H1 (cell line): ENCODE results near the gene DNAJC16. TPM values are rescaled to one million over a fixed set of nuclear protein-coding genes. Genes with fewer than 3 reads are reported as not detected.

Experiments used
- CTCF ChIA-PET: fragments of 300-600 bp; sonication (Branson Sonifier 250); formaldehyde crosslinking; loops from one replicate; lab custom pipeline; 2021; ENCODE audit not compliant: partially characterized antibody; lab: Charles Lee
- POLR2A ChIA-PET: fragments of 300-600 bp; sonication (Branson Sonifier 250); formaldehyde crosslinking; loops from one replicate; lab custom pipeline; 2021; ENCODE audit warnings: inconsistent platforms; ENCODE audit not compliant: partially characterized antibody; lab: Charles Lee
- DNase-seq, 2 experiments: peaks; one replicate each; pipeline versions ENCODE4 v3.0.0 to v3.0.0-alpha.2; 2010 to 2022; ENCODE audit warnings: low spot score in 2 of 2, low read depth in 1 of 2, mixed read lengths in 1 of 2
- FAIRE-seq: peaks from 2 replicates; lab custom pipeline; 2011; peaks lifted over from hg19 to GRCh38; lab: Jason Lieb, UNC
- H2AFZ ChIP-seq: 2 replicates; pipeline ENCODE4 v1.8.1; 2012; ENCODE audit warnings: low read length, inconsistent platforms
- H2AK5ac ChIP-seq: 2 replicates; pipeline ENCODE4 v1.6.1; 2013; ENCODE audit warnings: low read depth, low read length
- H2BK120ac ChIP-seq: replicated peaks from 2 replicates; pipeline ENCODE3; 2013; ENCODE audit warnings: low read depth, low read length, inconsistent platforms
- H2BK12ac ChIP-seq: 2 replicates; pipeline ENCODE4 v1.6.1; 2013; ENCODE audit warnings: low read depth, low read length
- H2BK15ac ChIP-seq: 2 replicates; pipeline ENCODE4 v1.6.1; 2013; ENCODE audit warnings: low read length
- H2BK20ac ChIP-seq: 2 replicates; pipeline ENCODE4 v1.6.1; 2013; ENCODE audit warnings: low read length
- H2BK5ac ChIP-seq: 2 replicates; pipeline ENCODE4 v1.6.1; 2013; ENCODE audit warnings: low read depth, low read length
- H3K14ac ChIP-seq: 2 replicates; pipeline ENCODE4 v1.6.1; 2013; ENCODE audit warnings: inconsistent platforms; ENCODE audit not compliant: insufficient read length
- H3K18ac ChIP-seq: 2 replicates; pipeline ENCODE4 v1.6.1; 2013; ENCODE audit warnings: low read length; ENCODE audit errors: extremely low read depth
- H3K23ac ChIP-seq: 2 replicates; pipeline ENCODE4 v1.6.1; 2013; ENCODE audit warnings: inconsistent platforms; ENCODE audit not compliant: insufficient read length
- H3K23me2 ChIP-seq: 2 replicates; pipeline ENCODE4 v1.6.1; 2013; ENCODE audit warnings: low read depth, low read length
- H3K27ac ChIP-seq: 2 replicates; pipeline ENCODE4 v1.6.1; 2011; ENCODE audit warnings: low read depth, low read length, inconsistent platforms
- H3K27me3 ChIP-seq, 4 experiments: replicated peaks in 1 of 4; 1 replicate in 1 of 4; 2 replicates in 3 of 4; pipeline versions ENCODE4 v1.6.1 to v1.8.1; 2011 to 2013; ENCODE audit warnings: low read length in 3 of 4, mild to moderate bottlenecking in 3 of 4, inconsistent platforms in 2 of 4, mixed read lengths in 2 of 4, moderate library complexity in 1 of 4; ENCODE audit not compliant: control insufficient read depth in 3 of 4, insufficient read depth in 3 of 4; ENCODE audit errors: extremely low read depth in 1 of 4
- H3K36me3 ChIP-seq, 4 experiments: 2 replicates each; pipeline versions ENCODE4 v1.6.1 to v1.8.1; 2011 to 2013; ENCODE audit warnings: mild to moderate bottlenecking in 4 of 4, low read length in 3 of 4, moderate library complexity in 2 of 4, control low read depth in 1 of 4, inconsistent platforms in 1 of 4; ENCODE audit not compliant: insufficient read depth in 4 of 4, control insufficient read depth in 2 of 4
- H3K4ac ChIP-seq: replicated peaks from 2 replicates; pipeline ENCODE3; 2013; ENCODE audit warnings: low read length, low read depth, mixed read lengths, inconsistent platforms; ENCODE audit not compliant: insufficient read length
- H3K4me1 ChIP-seq, 4 experiments: replicated peaks in 1 of 4; 1 replicate in 1 of 4; 2 replicates in 3 of 4; pipeline versions ENCODE4 v1.6.1 to v1.8.1; 2011 to 2013; ENCODE audit warnings: low read length in 3 of 4, inconsistent platforms in 2 of 4, mixed read lengths in 1 of 4; ENCODE audit not compliant: insufficient read depth in 4 of 4, control insufficient read depth in 3 of 4
- H3K4me2 ChIP-seq, 2 experiments: 2 replicates each; pipeline versions ENCODE4 v1.6.1 to v1.8.1; 2011 to 2013; ENCODE audit warnings: low read depth in 2 of 2, low read length in 2 of 2, control low read depth in 1 of 2, inconsistent platforms in 1 of 2, mild to moderate bottlenecking in 1 of 2; ENCODE audit not compliant: insufficient read depth in 1 of 2
- H3K4me3 ChIP-seq, 4 experiments: fragments of 200-600, 300-600 bp in 1 of 4; sonication (generic), shearing (Covaris generic), sonication (Bioruptor Twin) in 1 of 4; 2 replicates each; pipeline versions ENCODE4 v1.5.1 to v1.8.1; 2011 to 2016; ENCODE audit warnings: low read length in 4 of 4, low read depth in 3 of 4, control low read depth in 2 of 4, inconsistent platforms in 2 of 4, mild to moderate bottlenecking in 2 of 4, mixed read lengths in 1 of 4, moderate library complexity in 1 of 4; ENCODE audit not compliant: insufficient read depth in 2 of 4; ENCODE audit errors: extremely low read depth in 1 of 4
- H3K56ac ChIP-seq: replicated peaks from 2 replicates; pipeline ENCODE3; 2013; ENCODE audit warnings: low read depth, mild to moderate bottlenecking, mixed read lengths, low read length, inconsistent platforms; ENCODE audit not compliant: insufficient read length
- H3K79me1 ChIP-seq: 2 replicates; pipeline ENCODE4 v1.6.1; 2013; ENCODE audit warnings: low read depth, low read length, control low read depth
- H3K79me2 ChIP-seq, 2 experiments: 2 replicates each; pipeline versions ENCODE4 v1.6.1 to v1.8.1; 2012 to 2013; ENCODE audit warnings: low read length in 2 of 2, mild to moderate bottlenecking in 2 of 2, inconsistent platforms in 1 of 2; ENCODE audit not compliant: insufficient read depth in 2 of 2, control insufficient read depth in 1 of 2
- H3K9ac ChIP-seq, 4 experiments: replicated peaks in 1 of 4; 1 replicate in 1 of 4; 2 replicates in 3 of 4; pipeline versions ENCODE4 v1.6.1 to v1.8.1; 2011 to 2013; ENCODE audit warnings: low read depth in 3 of 4, low read length in 3 of 4, control low read depth in 2 of 4, mild to moderate bottlenecking in 2 of 4, moderate library complexity in 2 of 4, inconsistent platforms in 1 of 4; ENCODE audit errors: extremely low read depth in 1 of 4
- H3K9me3 ChIP-seq, 2 experiments: 2 replicates each; pipeline versions ENCODE4 v1.6.1 to v1.8.1; 2012 to 2013; ENCODE audit warnings: mild to moderate bottlenecking in 2 of 2, moderate library complexity in 2 of 2, control low read depth in 1 of 2, inconsistent platforms in 1 of 2, low read depth in 1 of 2, low read length in 1 of 2, mixed read lengths in 1 of 2; ENCODE audit not compliant: insufficient read depth in 2 of 2
- H4K20me1 ChIP-seq, 2 experiments: replicated peaks in 1 of 2; 2 replicates each; pipeline versions ENCODE3 to v1.8.1; 2011 to 2013; ENCODE audit warnings: inconsistent platforms in 2 of 2, low read length in 2 of 2, mild to moderate bottlenecking in 1 of 2; ENCODE audit not compliant: insufficient read depth in 2 of 2, control insufficient read depth in 1 of 2
- H4K5ac ChIP-seq: 2 replicates; pipeline ENCODE4 v1.6.1; 2013; ENCODE audit warnings: low read length, low read depth, mixed read lengths, inconsistent platforms; ENCODE audit not compliant: insufficient read length
- H4K8ac ChIP-seq: 2 replicates; pipeline ENCODE4 v1.8.0; 2013; ENCODE audit warnings: mild to moderate bottlenecking, moderate library complexity, low read length, inconsistent platforms; ENCODE audit not compliant: insufficient read depth; ENCODE audit errors: extremely low read depth
- H4K91ac ChIP-seq: replicated peaks from 2 replicates; pipeline ENCODE3; 2013; ENCODE audit warnings: low read length, mixed read lengths, inconsistent platforms; ENCODE audit not compliant: insufficient read length
- ASH2L ChIP-seq: fragments of 200-600, 300-600 bp; sonication (generic); IDR thresholded peaks from one replicate; pipeline ENCODE4 v1.7.1; 2017; ENCODE audit warnings: low read length
- BACH1 ChIP-seq: IDR thresholded peaks from 2 replicates; pipeline ENCODE4 v1.6.1; 2012; ENCODE audit warnings: low read length, improper control_type of control experiment
- CHD1 ChIP-seq: IDR thresholded peaks from 2 replicates; pipeline ENCODE4 v1.6.1; 2012; ENCODE audit warnings: low read depth, low read length, improper control_type of control experiment
- EZH2 ChIP-seq: fragments of 200-600 bp; sonication (generic); IDR thresholded peaks from 2 replicates; pipeline ENCODE4 v1.7.1; 2012; ENCODE audit warnings: low read depth, mild to moderate bottlenecking, moderate library complexity, low read length, inconsistent platforms; ENCODE audit not compliant: severe bottlenecking
- GABPA ChIP-seq: IDR thresholded peaks from 2 replicates; pipeline ENCODE4 v1.6.1; 2011; ENCODE audit warnings: mild to moderate bottlenecking, low read length, moderate library complexity, borderline replicate concordance; ENCODE audit not compliant: insufficient read depth
- POU5F1 ChIP-seq: IDR thresholded peaks from 2 replicates; pipeline ENCODE4 v1.6.1; 2011; ENCODE audit warnings: low read depth, mild to moderate bottlenecking, low read length, moderate library complexity
- RBBP5 ChIP-seq: IDR thresholded peaks from 2 replicates; pipeline ENCODE4 v1.7.1; 2012; ENCODE audit warnings: low read depth, mild to moderate bottlenecking, inconsistent platforms, low read length, moderate library complexity, borderline replicate concordance
- RFX5 ChIP-seq: IDR thresholded peaks from 2 replicates; pipeline ENCODE4 v1.6.1; 2011; ENCODE audit warnings: low read depth, low read length, improper control_type of control experiment, borderline replicate concordance
- SP1 ChIP-seq: IDR thresholded peaks from 2 replicates; pipeline ENCODE4 v1.6.1; 2011; ENCODE audit warnings: low read depth, low read length
- SRF ChIP-seq: IDR thresholded peaks from 2 replicates; pipeline ENCODE4 v1.6.1; 2011; ENCODE audit warnings: mild to moderate bottlenecking, low read depth, low read length, moderate library complexity
- WGBS, 2 experiments: shearing (Covaris generic) in 1 of 2; methylation state at CpG; one replicate each; pipeline versions ENCODE4 v1.1.6 to v1.1.7; 2013 to 2015; ENCODE audit warnings: low lambda C conversion rate in 2 of 2, mixed read lengths in 2 of 2, inconsistent platforms in 1 of 2, low coverage in 1 of 2, missing lambda C conversion rate in 1 of 2; ENCODE audit not compliant: insufficient replicate concordance in 2 of 2, insufficient coverage in 1 of 2, insufficient read length in 1 of 2; ENCODE audit errors: extremely low coverage in 1 of 2, missing lambda C conversion rate in 1 of 2; 5-methylcytosine and 5-hydroxymethylcytosine counted together
- polyA plus RNA-seq, 7 experiments: library from polyadenylated mRNA; depleted of rRNA in 3 of 7; stranded (reverse) in 5 of 7; unstranded in 2 of 7; fragments of >200 nt in 5 of 7; fragments of 200-250 nt in 2 of 7; gene quantifications; 1 replicate in 5 of 7; 2 replicates in 1 of 7; 4 replicates in 1 of 7; pipeline versions ENCODE4 v1.2.1 to v1.2.3, GENCODE V29; 2011 to 2013; ENCODE audit warnings: missing spikeins in 2 of 7, mixed read lengths in 2 of 7
- total RNA-seq: library from RNA; stranded (reverse); fragmentation: NEBNext Ultra II Directional; extraction: Animal tissue kit (Norgen Biotek cat#: 25700); gene quantifications from 2 replicates; pipeline ENCODE4 v1.2.1, GENCODE V29; 2021
- TF ChIP-seq, protein P1 (sequence below): IDR thresholded peaks from 2 replicates; pipeline ENCODE4 v1.6.1; 2012; ENCODE audit warnings: inconsistent platforms
- TF ChIP-seq, protein P2 (sequence below): IDR thresholded peaks from 2 replicates; pipeline ENCODE4 v1.6.1; 2011; ENCODE audit warnings: low read length, improper control_type of control experiment

The DNAJC16 gene
- total and polyA plus RNA-seq, 2 of the 8 experiments (the other 6 are each of a cell fraction or from before 2014, with no cell fraction given) = 7.9 to 23.3 TPM

DNA sequence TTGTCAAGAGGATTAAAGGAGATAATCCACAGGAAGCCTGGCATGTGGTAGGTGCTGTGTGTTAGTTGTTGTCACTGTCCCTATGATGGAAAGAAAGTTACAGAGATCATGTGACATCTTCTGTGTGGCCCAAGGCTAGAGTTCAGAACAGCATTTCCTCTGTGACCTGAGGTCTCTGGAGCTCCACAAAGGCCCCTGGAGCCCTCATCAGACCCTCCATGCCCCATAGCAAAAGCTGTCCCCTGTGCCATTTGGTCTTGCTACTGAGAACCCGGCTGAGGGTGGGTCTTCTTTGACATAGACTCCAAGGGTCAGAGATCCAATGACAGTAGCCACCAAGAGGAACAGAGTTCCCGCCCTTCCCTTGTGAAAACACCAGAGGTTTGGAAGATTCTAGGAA, 42.7 kb upstream of the DNAJC16 start:
- no peak overlapping the region for H4K91ac ChIP-seq
- H2BK12ac ChIP-seq = no peak overlapping the region
- H3K14ac ChIP-seq = no peak overlapping the region
- H3K18ac ChIP-seq = no peak overlapping the region
- no peaks in the 10 kb centered on the region for H3K79me2 ChIP-seq
- no peaks in the 10 kb centered on the region for H3K79me1 ChIP-seq
- no peak for DNase-seq
- H3K27me3 ChIP-seq = no peaks in the 10 kb centered on the region
- CTCF ChIA-PET = interaction anchor here (0.6 kb wide), 1 partner anchor 1010 kb away, joined by 3 read pairs; no protein-coding TSS in a partner anchor
- H2AFZ ChIP-seq = no peak overlapping the region
- no peak overlapping the region for H3K9ac ChIP-seq
- no peaks in the 10 kb centered on the region for H3K9me3 ChIP-seq
- H3K4me3 ChIP-seq = no peak overlapping the region
- no peak overlapping the region for H2AK5ac ChIP-seq
- H3K36me3 ChIP-seq = no peaks in the 10 kb centered on the region
- H2BK120ac ChIP-seq = no peak overlapping the region
- WGBS, 2 experiments = 93% methylated on average over 2 of the region's 2 CpGs; no CpG with 5 or more reads in 1 of the 2 experiments
- no peak for FAIRE-seq
- H2BK15ac ChIP-seq = no peak overlapping the region
- H3K27ac ChIP-seq = no peak overlapping the region
- no peak overlapping the region for H3K4me2 ChIP-seq
- POLR2A ChIA-PET = interaction anchor here (0.9 kb wide), 1 partner anchor 43 kb away, joined by 3 read pairs; no protein-coding TSS in a partner anchor
- no peak overlapping the region for H4K8ac ChIP-seq
- H2BK5ac ChIP-seq = no peak overlapping the region
- H4K20me1 ChIP-seq = peaks cover 0 to 3% of the 10 kb centered on the region in 2 experiments
- no peak overlapping the region for H3K4ac ChIP-seq
- no peak overlapping the region for H2BK20ac ChIP-seq
- no peaks in the 10 kb centered on the region for H3K4me1 ChIP-seq
- H3K56ac ChIP-seq = no peak overlapping the region
- no peak overlapping the region for H4K5ac ChIP-seq
- H3K23me2 ChIP-seq = no peaks in the 10 kb centered on the region
- no peak overlapping the region for H3K23ac ChIP-seq
- TF ChIP-seq GABPA (no peak), SRF (no peak), RBBP5 (no peak), RFX5 (no peak), POU5F1 (no peak), EZH2 (no peak), ASH2L (no peak), SP1 (no peak), CHD1 (no peak), BACH1 (no peak)
- TF ChIP-seq, protein P1, sequence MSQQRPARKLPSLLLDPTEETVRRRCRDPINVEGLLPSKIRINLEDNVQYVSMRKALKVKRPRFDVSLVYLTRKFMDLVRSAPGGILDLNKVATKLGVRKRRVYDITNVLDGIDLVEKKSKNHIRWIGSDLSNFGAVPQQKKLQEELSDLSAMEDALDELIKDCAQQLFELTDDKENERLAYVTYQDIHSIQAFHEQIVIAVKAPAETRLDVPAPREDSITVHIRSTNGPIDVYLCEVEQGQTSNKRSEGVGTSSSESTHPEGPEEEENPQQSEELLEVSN = no peak
- TF ChIP-seq, protein P2, sequence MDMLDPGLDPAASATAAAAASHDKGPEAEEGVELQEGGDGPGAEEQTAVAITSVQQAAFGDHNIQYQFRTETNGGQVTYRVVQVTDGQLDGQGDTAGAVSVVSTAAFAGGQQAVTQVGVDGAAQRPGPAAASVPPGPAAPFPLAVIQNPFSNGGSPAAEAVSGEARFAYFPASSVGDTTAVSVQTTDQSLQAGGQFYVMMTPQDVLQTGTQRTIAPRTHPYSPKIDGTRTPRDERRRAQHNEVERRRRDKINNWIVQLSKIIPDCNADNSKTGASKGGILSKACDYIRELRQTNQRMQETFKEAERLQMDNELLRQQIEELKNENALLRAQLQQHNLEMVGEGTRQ = no peak
